GM19238 (cell line): ENCODE measurements around the gene GSG1L.

Source experiments
- DNase-seq: peaks from one replicate; pipeline ENCODE4 v3.0.0; 2011; ENCODE audit warnings: low spot score; ENCODE audit not compliant: insufficient read length

GSG1L gene

DNA sequence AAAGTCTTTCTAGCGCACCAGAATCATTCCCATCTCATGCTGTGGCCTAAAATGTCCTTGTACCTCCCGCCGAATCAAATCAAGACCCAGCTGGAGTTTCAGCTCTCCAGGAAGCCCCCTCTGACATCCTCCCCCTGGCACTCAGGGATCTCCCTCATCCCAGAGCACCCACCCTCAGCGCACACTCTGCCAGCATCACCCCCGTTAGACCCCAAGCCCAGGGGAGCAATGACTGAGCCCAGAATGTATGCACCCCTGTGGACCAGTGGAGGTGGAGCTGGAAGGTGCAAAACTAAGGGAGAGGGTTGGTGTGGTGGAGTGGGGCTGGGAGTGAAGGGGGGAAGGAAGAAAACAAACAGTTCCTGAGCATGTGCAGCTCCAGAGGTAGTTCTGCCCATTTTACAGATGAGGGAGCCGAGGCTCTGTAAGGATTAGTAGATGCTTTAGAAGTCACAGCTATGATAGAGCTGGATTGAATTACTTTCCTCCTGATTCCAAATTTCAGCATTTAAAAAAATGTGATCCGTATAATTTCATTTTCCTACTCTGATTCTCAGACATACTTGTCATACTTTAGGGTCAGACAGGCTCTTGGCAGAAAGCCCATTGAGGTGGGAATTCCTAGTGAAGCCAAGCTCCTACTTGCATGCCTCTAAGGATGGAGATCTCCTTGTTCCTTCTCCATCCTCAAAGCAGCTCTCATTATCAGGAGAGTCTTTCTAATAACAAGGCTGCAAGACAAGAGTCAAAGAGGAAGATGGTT, 270.8 kb downstream of the GSG1L start:
- no peak for DNase-seq

DNA sequence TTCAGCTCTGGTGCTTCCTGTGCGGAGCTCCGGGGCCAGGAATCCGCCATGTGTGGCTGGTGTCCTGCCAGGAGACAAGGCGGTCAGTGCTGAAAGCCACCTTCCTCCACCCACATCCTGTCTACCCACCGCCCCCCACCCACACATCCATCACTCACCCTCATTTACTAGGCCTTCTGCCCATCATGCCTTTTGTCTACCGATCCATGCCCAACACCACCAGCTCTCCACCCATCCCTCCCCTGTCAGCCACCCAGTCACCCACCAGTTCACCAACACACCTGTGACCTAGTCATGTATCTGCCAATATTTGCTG, 272.2 kb downstream of the GSG1L start:
- no peak for DNase-seq

DNA sequence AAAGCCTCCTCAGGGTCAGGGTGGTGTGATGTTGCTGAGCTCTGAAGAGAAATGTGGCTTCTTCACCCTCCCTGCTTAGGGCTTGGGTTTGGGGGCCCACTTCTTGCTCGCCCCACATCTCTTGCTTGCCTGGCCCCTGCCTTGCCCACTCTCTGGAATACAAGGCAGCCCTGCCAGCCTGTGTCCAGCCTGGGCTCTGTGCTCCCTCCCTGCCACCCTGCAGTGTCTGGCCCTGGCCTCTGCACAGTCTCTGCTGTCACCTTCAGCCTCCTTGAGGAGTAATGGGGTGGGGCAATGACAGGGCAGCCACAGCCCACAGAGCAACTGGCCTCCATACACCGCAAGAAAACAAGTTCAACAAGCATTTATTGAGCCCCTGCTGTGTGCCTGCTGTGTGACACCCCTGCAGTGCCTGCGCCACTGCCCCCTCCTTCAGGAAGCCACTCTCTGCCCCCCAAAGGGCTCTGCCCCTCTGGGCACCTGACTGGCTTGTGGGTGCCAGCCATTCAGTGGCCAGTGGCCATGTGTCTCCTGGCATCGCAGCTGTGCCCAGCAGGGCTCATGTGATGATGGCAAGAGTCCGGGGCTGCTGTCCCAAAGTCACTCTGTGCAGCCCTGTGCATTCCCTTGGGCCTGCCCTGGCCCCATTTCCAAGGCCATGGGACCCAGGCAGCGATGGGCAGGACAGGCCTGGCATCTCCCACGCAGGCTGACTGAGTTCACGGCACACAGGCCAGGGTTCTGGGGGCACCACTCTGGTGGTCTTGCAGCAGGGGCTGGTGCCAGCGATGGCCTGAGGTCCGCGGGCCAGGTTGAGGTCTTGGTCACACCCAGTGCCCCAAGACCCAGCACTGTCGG, 272.7 kb downstream of the GSG1L start:
- no peak for DNase-seq

DNA sequence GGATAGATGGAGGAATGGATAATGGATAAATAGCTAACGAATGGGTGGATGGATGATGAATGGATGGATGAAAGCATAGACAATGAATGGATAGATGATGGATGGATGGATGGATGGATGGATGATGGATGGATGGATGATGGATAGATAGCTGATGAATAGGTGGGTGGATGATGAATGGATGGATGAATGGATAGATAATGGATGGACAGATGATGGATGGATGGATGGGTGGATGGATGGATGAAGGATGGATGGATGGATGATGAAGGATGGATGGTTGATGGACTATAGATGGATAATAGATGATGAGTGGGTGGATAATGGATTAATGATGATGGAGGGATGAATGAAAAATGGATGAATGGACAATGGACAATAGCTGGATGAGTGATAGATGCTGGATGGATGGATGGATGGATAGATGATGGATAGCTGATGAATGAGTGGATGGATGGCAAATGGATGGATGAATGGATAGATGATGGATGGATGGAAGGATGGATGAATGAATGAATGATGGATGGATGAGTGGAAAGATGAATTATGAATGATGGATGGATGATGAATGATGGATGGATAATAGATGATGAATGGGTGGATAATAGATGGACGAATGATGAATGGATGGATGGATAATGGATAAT, 273.8 kb downstream of the GSG1L start:
- no peak for DNase-seq

DNA sequence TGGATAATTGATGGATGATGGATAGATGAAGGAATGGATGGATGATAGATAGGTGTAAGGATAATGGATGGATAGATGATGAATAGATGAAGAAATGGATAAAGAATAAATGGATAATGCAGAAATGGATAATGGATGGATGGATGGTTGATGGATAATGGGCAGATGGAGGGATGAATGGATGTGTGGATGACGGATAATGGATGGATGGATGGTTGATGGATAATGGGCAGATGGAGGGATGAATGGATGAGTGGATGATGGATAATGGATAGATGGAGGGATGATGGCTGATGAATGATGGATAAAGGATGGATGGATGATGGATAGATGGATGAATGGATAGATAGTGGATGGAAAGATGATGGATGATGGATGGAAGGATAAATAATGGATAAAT, 274.4 kb downstream of the GSG1L start:
- no peak for DNase-seq

DNA sequence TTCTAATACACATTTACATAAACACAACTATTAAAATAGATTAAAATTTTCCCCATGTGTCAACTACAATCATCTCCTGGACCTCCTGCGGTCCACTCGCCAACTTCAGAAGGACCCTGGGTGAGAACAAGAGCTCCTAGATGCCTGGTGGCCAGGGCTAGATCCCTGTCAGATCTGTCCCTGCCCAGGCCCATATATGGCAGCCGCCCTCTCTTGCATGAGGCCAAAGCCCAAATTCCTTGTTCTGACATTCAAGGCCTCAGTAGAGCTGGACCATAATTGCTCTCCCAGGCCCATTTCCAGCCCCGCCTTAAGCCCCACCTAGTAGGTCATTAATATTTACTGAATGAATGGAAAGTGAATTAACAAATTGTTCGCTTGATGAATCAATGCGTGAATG, 275.8 kb downstream of the GSG1L start:
- no peak for DNase-seq

DNA sequence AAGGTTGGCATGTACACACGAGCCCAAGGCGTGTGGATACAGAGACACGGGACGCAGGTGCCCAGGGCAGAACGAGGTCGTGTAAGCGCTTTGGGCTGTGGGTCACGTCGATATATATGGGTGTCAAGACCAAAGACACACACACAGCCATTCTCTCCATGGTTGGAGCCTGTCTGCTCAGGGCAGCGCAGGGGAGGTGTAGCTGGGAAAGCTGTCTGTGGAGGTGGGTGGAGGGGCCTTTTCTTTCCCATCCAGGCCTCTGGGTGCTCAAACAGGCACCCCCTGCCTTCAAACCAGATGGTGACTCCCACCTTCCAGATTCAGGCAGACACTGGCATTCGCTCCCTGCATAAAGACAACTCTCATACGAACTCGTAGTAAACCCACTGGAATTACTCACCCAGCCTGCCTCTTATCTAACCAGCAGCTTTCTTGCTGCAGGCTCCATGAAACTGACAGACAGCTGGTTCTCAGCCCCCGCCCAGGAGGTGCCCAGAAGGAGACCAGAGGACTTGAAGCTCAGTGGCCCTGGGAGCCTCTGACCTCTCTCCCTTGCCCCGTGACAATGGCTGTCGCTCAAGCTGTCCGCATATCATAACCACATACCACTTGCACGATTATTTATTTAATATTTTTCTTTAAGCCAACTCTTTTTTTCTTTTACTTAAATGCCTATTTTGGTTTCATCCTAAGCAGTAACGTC, 276.4 kb downstream of the GSG1L start:
- DNase-seq: no peak

DNA sequence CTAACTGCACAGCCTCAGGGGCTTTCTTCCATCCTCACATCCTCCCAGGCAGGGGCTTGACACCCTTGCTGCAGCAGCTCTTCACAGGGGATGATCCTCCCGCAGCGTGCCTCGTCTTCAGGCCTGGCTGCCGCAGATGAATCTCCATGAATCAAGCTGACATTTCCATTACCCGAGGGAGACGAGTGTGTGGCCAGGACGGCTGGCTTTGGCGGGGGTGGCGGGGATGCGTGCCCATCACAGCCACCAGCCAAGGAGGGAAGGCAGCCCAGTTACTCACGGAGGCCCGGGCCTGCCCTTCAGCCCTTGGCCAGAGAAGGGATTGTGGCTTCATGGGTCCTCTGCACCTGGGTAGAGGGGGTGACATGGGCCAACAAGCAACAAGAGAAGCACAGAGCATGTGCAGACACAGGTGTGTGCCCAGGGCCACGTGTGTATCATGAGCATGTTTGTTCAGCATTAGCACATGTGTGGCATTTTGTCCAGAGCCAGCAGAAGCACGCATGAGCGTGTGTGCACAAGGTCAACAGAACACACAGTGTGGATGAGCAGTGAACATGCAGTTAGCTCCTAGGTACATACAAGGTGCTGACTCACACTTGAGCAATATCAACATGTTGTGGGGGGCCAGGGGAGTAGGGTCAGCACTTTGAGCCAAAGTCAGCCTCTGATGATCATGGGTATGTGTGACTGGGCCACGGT, 277.1 kb downstream of the GSG1L start:
- no peak for DNase-seq

DNA sequence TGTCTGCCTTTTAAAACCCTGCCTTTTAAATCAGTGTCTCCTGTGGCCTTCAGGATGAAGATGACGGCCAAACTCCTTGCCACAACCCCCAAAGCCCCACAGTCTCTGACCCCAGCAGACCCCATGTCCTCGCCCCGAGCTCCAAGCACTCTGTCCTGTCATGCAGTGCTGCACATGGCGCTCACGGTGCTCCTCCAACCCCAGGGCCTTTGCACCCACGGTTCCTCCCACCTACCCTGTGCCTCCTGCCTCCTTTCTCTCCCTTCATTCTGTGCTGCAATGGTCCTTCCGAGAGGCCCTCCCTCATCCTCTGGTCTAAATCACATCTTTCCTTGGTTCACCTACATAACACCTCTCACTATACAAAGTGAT, 278.2 kb downstream of the GSG1L start:
- DNase-seq: no peak

DNA sequence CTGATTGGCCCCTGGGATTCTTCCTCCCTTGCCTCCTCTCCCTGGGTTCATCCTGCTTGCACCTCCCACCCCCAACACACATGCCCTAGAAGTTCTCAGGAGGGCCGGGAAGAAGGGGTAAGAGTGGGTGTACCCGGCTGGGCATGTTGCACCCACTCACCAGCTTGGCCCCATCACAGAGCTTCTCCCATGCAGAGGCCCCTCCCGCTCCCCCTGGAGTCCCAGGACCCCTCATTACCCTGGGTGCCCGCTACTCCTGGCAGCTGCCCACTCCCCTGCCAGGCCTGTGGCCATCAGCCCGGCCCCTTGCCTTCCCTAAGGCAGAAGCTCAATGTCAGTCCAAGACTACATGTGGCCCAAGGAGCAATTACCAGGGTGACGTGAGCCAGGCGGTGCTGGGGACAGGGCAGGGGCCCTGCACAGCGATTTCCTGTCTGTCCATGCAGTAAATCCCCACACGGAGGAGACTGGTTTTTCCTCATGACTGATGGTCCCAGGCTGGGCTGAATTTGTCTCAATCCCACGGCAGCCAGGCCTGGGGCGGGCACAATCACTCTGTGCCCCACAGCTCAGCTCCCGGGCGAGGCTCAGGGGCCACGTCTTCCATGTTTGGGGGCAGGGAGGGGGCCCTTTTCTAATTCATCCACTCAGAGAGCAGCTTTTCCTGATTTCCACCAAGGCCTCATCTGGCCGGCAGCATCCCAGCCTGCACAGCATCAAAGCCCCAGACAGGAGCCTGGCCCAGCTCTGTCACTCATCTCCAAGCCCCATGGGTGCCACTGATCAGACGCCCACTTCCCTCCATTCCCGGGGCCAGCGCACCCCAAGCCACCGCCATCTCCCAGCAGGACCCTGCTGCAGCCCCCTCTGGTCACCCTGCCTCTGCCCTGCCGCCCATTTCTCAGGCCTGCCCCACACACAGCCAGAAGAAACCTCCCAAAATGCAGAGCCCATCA, 278.9 kb downstream of the GSG1L start:
- no peak for DNase-seq

DNA sequence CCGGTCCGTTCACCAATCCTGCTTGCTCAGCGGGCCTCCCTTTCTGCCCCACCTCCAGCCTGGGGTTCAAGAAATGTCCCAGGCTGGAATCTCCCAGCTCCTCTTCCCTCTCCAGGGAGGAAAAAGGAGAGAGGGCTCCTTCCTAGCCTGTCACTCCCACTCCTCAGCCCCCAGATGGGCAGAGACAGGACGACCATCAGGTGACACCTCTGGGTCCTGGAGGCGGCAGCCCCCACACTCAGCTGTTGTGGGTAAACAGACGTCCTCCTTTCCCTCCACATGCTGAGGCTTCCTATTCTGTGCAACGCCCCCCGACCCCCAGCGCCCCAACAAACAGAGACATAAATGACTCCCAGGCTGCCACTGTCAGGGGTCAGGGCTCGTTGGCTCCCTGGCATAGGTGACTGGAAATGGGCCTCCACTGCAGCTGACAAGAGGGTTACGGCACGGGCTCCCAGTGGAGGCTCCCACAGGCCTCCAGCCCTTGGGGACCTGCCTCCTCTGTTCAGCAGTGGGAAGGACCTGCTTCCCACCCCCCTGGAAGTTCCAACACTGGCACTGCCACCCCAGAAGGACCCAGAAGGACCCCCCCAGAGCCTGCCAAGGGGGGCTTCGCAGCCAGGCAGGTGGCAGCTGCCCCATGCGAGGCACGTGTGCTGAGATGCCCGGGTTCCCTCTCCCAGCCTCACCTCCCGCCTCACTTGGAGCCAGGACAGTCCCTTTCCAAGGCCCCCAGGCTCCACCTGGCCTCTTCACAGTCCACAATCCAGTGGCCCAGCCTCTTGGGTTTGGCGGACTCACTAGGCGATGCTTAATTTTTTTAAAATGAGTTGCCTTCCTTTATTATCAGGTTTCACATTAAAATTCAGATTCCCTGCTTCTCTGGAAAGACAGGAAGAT, 281.3 kb downstream of the GSG1L start:
- DNase-seq: no peak

DNA sequence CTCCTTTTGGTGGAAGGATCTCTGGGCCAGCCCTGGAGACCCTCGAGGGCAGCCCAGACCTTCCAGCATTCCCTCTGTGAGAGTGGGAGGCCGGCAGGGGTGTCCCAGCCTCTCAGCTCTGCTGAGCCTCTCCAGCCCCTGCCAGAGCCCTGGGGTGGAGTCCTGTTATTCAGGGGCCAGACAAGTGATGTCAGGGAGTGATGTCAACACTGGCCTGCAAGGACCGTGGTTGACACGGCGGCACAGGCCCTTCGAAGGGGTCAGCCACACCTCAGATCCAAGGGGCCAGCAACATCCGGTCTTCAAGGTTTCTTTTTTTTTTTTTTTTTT, 282.4 kb downstream of the GSG1L start:
- DNase-seq: no peak

DNA sequence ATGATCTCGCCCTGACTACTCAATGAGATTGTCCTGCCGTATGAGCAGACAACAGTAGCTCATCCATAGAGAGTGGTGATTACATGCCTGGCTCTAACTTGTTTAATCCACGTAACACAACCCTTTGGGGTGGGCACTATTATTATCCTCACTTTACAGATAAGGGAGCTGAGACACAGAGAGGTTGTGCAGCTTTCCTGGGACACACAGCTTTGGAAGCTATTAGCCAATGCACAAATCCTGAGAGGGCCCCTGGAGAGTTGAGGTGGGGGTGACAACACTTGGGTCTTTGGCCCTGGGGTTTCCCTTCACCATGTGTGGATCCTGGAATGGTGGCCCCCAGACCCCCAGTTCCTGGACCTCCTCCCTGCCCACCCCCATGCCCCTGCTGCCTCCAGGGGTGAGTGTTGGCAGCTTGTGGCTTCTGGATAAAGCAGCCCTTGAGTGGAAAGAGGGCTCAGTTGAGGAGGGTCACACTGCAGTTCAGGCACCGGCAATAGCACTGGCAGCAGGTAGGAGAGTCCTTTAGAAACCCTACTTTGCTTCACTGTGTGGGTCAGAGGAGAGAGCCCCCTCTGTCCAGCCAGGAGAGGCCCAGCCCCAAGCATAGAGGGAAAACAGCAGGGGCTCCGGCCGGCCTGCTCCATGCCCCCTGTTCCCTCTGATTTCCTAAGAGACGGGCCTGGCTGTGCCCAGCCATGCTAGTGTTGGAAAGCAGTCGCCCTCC, 282.9 kb downstream of the GSG1L start:
- no peak for DNase-seq

DNA sequence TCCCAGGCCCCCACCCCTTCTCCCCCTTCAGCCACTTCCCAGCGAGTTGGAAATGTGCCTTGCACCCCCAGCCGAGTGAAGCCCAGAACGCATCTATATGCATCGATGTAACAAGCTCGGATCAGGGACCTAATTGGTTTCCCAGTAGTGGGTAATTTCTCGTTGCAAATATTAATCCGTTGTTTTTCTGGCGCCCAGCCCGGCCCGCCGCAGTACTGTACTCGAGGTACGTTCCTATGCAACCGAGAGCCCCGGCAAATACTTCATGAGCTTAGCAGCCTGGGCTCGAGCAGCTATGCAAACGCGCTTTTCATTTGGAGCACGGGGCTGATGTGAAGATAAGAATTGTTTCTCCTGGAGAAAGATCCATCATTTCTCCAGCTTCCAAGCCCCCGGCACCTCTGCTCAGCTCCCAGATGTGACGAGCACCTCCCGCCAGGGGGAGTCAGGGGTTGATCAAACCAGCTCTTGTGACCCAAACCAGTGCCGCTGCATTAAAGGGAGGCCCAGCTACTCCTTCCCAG, 283.8 kb downstream of the GSG1L start:
- no peak for DNase-seq

DNA sequence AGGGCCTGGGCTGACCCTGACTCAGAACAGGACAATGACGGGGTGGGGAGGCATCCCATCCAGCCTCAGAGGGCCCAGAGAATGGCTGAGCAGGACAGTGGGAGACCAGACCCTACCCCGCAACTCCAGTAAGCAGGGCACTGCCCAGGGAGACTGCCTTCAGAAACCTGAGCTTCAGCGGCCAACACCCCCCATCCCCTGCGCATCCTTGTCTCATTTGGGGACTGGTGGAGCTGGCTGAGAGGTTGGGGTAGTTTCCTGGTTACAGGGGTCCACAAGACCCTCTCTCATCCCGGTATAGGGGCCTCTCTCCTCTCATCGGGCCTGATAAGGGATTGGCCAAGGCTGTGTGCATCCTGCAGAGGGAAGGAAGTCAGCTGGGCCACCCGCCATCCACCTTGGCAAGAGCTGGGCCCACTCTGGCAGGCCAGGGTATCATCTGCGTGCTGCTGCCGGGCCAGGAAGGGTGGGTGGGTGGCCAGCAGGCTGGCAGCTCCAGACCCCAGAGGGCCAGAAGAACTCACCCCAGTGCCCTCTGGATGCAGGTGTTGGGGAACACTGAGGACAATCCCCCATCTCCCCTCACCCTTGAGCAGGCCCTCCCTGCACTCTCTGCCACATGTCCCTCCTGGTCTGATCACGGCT, 284.5 kb downstream of the GSG1L start:
- DNase-seq: no peak

DNA sequence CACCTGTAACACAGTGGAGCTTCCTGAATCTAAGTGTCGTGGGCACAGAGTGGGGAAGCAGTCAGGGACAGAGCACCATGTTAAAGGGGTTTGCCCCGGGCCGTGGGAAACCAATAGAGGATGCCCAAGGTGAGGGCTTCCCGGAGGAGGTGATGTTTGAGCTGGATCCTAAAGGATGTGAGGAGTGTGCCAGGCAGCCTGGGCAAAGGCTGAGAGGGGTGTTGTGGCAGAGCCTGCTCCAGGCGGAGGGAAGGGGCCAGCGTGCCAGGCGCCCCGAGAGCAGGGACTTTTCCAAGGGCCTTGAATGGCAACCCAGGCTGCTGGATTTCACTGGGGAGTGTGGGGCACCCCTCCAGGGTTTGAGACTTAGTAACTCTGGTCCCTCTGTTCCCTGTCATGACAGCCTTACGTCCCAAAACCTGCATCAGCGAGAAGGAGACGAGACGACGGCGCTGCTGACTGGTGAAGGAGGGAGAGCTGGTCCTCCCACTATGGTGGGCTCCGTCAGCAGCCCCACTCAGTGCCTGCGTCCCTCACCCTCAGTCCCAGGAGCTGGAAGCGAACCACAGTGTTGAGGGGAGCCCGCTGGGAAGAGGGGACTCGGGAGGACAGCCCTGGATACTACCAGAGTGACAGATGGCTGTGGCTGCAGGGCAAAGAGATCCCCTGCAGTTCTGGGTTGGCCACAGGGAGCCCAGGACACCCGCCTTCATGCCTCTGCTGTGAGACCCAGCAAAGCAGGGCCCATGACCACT, 285.2 kb downstream of the GSG1L start:
- no peak for DNase-seq

DNA sequence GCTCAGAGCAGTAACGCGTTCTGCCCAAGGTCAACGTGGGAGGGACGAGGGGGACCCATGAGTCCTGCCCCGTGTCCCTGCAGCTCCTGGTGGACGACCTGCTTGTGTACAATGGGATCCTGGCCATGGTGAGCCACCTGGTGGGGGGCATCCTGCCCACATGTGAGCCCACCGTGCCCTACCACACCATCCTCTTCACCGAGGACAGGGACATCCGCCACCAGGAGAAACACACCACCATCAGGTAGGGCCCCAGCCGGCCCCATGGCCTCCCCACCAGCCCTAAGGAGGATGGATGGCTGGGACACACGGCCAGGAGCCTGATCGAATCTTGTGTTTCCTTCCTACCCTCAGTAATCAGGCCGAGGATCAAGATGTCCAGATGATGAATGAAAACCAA, 286.0 kb downstream of the GSG1L start:
- no peak for DNase-seq
